Central memory CD8-positive, alpha-beta T cell (primary cell): ENCODE results near the gene ZCCHC7.

Experiments
- ATAC-seq: fragments of 150-1000 bp; cut with Tn5 transposase; replicated peaks from 2 replicates; pipeline ENCODE4 v1.10.0; 2022; ENCODE audit warnings: mild to moderate bottlenecking, moderate FRiP score, moderate number of reproducible peaks; ENCODE audit not compliant: poor library complexity, severe bottlenecking; ENCODE audit errors: extremely low read depth
- DNase-seq, 2 donors: peaks; one replicate each; pipeline ENCODE4 v3.0.0; 2021; ENCODE audit warnings: low spot score in 2 of 2
- H3K27ac Mint-ChIP-seq: one replicate; pipeline ENCODE4 v1.8.0; 2022; ENCODE audit warnings: low read depth, mild to moderate bottlenecking, moderate library complexity, mixed read lengths
- H3K27me3 Mint-ChIP-seq: one replicate; pipeline ENCODE4 v1.8.0; 2022; ENCODE audit warnings: mixed read lengths
- H3K36me3 Mint-ChIP-seq: one replicate; pipeline ENCODE4 v1.8.0; 2022; ENCODE audit warnings: mild to moderate bottlenecking, moderate library complexity, mixed read lengths; ENCODE audit not compliant: insufficient read depth
- H3K4me1 Mint-ChIP-seq: one replicate; pipeline ENCODE4 v1.8.0; 2022; ENCODE audit warnings: mixed read lengths
- H3K4me3 Mint-ChIP-seq: one replicate; pipeline ENCODE4 v1.8.0; 2022; ENCODE audit warnings: mild to moderate bottlenecking, moderate library complexity, mixed read lengths
- H3K9me3 Mint-ChIP-seq: one replicate; pipeline ENCODE4 v1.8.0; 2022; ENCODE audit warnings: mixed read lengths

The ZCCHC7 gene

GRCh38 chr9:37209431-37210386 is 89.3 kb downstream of the ZCCHC7 start:
- no peaks in the 10 kb centered on the region for H3K27me3 Mint-ChIP-seq
- no peak overlapping the region for H3K4me3 Mint-ChIP-seq
- H3K9me3 Mint-ChIP-seq, result no peaks in the 10 kb centered on the region
- peaks cover 10% of the 10 kb centered on the region for H3K36me3 Mint-ChIP-seq
- H3K27ac Mint-ChIP-seq, result no peak overlapping the region
- H3K4me1 Mint-ChIP-seq, result peaks cover 45% of the 10 kb centered on the region
- no peak for ATAC-seq
- DNase-seq, result no peak

DNA sequence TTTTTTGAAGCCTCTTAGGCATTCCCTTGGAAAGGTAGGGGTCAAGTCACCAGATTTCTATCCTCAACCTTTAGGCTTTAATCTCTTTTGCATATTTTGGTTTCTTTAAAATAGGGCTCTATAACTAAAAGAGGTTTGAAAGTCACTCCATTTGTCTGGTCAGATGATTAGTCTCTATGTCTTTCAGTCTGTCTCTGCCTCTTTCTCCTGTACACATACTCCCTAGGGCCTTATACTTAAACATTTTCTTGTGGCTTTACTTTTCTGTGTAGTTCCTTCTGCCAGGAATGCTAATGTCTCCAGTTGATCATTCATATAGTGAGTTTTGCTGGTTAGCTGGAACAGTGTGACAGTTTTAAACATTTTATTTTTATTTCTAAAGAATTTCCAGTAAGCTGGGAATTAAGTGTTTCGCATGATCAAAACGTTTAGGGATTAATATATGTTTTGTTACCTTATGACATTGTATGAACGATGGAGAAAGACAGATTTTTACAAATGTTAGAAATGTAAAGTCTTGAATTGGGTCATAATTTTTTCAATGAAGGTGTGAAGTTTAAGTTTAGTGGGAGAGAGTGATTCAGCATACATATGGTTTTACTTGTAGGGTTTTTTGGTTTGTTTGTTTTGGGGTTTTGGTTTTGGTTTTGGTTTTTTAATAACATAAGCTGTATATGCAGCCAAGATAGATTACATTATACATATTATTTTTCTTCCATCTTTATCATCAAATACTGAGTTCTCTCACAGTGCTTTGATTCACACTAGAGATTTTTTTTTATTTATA is 90.6 kb downstream of the ZCCHC7 start:
- Mint-ChIP-seq H3K4me1 (peaks cover 45% of the 10 kb centered on the region), H3K27ac (peak overlapping the region; percentile 5)
- no peak for ATAC-seq

DNA sequence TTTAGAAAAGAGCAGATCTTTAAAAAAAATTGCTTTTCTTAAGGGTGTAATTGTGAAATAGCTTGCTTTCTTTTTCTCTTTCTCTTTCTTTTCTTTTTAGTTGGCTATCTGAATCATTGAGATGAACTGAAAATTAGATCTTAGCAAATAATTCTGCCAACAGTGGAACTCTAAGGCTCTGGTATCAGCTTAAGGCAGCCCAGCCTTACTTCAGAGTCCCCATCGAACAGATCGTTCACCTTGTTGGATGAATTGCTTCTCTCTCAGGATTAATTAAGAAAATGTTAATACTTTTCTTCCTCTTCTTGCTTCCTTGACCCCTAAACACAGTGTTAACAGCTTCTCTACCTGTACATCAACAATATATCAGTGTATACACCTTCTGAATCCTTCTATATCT is 92.1 kb downstream of the ZCCHC7 start:
- H3K4me3 Mint-ChIP-seq, result no peak overlapping the region
- DNase-seq (no peak), ATAC-seq (no peak)
- H3K27ac Mint-ChIP-seq, result no peak overlapping the region
- peaks cover 6% of the 10 kb centered on the region for H3K36me3 Mint-ChIP-seq
- no peaks in the 10 kb centered on the region for H3K27me3 Mint-ChIP-seq
- H3K9me3 Mint-ChIP-seq, result no peaks in the 10 kb centered on the region
- H3K4me1 Mint-ChIP-seq, result peaks cover 36% of the 10 kb centered on the region

More for the DNA sequence above, 90.6 kb downstream of the ZCCHC7 start:
- Mint-ChIP-seq H3K9me3 (no peaks in the 10 kb centered on the region), H3K27me3 (no peaks in the 10 kb centered on the region), H3K4me3 (no peak overlapping the region), H3K36me3 (peaks cover 10% of the 10 kb centered on the region)
- DNase-seq, result no peak

- no peaks in the 10 kb centered on the region for H3K27me3 Mint-ChIP-seq
- peaks cover 19% of the 10 kb centered on the region for H3K4me1 Mint-ChIP-seq
- H3K4me3 Mint-ChIP-seq, result no peak overlapping the region
- H3K36me3 Mint-ChIP-seq, result peaks cover 1% of the 10 kb centered on the region
- no peak for ATAC-seq
- DNase-seq, result no peak
- H3K27ac Mint-ChIP-seq, result no peak overlapping the region
- no peaks in the 10 kb centered on the region for H3K9me3 Mint-ChIP-seq
Observed at GRCh38 chr9:37215381-37215780, 95.0 kb downstream of the ZCCHC7 start.

GRCh38 chr9:37215830-37216229 is 95.5 kb downstream of the ZCCHC7 start:
- ATAC-seq, result no peak
- Mint-ChIP-seq H3K9me3 (no peaks in the 10 kb centered on the region), H3K27ac (no peak overlapping the region), H3K4me1 (peaks cover 19% of the 10 kb centered on the region), H3K27me3 (no peaks in the 10 kb centered on the region), H3K4me3 (no peak overlapping the region), H3K36me3 (peaks cover 1% of the 10 kb centered on the region)
- no peak for DNase-seq

DNA sequence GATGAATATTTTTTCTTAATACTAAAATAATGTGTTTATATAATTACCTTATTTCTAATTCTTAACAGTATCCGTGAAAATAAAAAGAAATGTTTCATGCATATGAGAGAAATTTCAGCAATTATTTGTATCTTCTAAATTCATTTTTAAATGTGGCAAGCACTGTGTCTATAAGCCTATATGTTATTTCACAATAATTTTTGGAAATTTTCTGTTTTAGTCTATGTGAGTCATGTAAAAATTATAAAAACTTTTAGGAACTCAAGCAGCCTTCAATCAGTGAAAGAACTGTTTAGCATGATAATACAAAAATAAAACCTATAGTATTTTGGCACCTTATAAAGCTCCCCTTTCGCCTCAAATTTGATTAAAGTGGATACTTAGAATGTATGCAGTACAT is 96.8 kb downstream of the ZCCHC7 start:
- no peak for ATAC-seq

GRCh38 chr9:37218800-37219425 is 98.5 kb downstream of the ZCCHC7 start:
- Mint-ChIP-seq H3K36me3 (peaks cover 2% of the 10 kb centered on the region), H3K27ac (no peak overlapping the region), H3K4me3 (no peak overlapping the region), H3K4me1 (peaks cover 18% of the 10 kb centered on the region), H3K27me3 (no peaks in the 10 kb centered on the region), H3K9me3 (no peaks in the 10 kb centered on the region)
- no peak for ATAC-seq
- no peak for DNase-seq

More for the DNA sequence above, 96.8 kb downstream of the ZCCHC7 start:
- peaks cover 2% of the 10 kb centered on the region for H3K36me3 Mint-ChIP-seq
- no peak overlapping the region for H3K27ac Mint-ChIP-seq
- no peak for DNase-seq
- no peaks in the 10 kb centered on the region for H3K27me3 Mint-ChIP-seq
- H3K4me3 Mint-ChIP-seq, result no peak overlapping the region
- H3K4me1 Mint-ChIP-seq, result peaks cover 24% of the 10 kb centered on the region
- no peaks in the 10 kb centered on the region for H3K9me3 Mint-ChIP-seq

DNA sequence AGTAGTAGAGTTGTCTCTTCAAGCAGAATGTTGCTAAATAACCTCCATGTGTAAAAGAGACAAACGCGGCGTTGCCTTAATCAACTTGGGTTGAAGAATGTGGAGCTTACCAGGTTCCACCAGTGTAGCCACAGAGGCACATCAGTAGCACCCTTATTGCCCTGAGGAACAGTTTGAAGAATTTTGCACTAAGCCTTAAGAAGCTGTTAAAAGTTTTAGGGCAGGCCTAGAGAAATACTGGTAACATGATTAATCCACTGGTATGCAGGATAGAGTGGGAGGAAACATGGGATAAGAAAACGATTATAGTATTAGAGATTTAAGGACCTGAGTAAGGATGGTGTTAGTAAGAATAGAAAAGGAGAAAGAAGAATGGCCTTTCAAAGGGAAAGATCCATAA is 100.6 kb downstream of the ZCCHC7 start:
- Mint-ChIP-seq H3K27ac (no peak overlapping the region), H3K9me3 (no peaks in the 10 kb centered on the region), H3K4me1 (peaks cover 18% of the 10 kb centered on the region), H3K36me3 (peaks cover 2% of the 10 kb centered on the region), H3K27me3 (no peaks in the 10 kb centered on the region), H3K4me3 (no peak overlapping the region)
- DNase-seq (no peak), ATAC-seq (no peak)

DNA sequence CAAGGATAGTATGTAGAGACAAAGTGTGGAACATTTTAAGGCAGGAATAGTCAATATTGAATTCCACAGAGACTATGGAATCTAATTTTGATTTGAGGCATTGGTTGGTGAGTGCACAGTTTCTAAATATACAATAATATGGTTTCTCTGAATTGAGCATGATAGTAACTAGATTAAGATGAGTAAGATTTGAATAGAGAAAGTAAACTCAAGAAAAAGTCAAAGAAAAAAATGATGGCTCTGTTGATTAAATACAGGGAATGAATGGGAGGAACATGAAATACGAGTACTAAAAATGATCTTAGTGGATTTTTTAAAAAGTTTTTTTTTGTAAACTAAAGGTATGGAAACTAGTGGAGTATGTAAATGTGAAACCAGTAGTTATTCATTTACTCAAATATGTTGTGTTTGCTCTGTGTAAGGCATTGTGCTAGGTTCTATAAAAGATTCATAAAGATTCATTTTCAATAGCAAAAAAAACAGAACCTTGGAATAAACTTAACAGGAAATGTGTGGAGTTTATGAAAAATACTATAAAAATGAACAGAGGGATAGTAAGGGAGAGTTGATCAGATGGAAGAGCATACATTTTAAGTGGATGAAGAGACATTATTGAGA is 101.2 kb downstream of the ZCCHC7 start:
- no peaks in the 10 kb centered on the region for H3K9me3 Mint-ChIP-seq
- H3K36me3 Mint-ChIP-seq, result peaks cover 2% of the 10 kb centered on the region
- H3K27me3 Mint-ChIP-seq, result no peaks in the 10 kb centered on the region
- peaks cover 18% of the 10 kb centered on the region for H3K4me1 Mint-ChIP-seq
- DNase-seq, result no peak
- no peak for ATAC-seq
- H3K27ac Mint-ChIP-seq, result peak overlapping the region; percentile 77
- no peak overlapping the region for H3K4me3 Mint-ChIP-seq

GRCh38 chr9:37229455-37229854 is 109.1 kb downstream of the ZCCHC7 start:
- Mint-ChIP-seq H3K36me3 (no peaks in the 10 kb centered on the region), H3K27ac (no peak overlapping the region), H3K9me3 (no peaks in the 10 kb centered on the region), H3K4me3 (no peak overlapping the region), H3K4me1 (peaks cover 11% of the 10 kb centered on the region), H3K27me3 (no peaks in the 10 kb centered on the region)
- DNase-seq (no peak), ATAC-seq (no peak)

DNA sequence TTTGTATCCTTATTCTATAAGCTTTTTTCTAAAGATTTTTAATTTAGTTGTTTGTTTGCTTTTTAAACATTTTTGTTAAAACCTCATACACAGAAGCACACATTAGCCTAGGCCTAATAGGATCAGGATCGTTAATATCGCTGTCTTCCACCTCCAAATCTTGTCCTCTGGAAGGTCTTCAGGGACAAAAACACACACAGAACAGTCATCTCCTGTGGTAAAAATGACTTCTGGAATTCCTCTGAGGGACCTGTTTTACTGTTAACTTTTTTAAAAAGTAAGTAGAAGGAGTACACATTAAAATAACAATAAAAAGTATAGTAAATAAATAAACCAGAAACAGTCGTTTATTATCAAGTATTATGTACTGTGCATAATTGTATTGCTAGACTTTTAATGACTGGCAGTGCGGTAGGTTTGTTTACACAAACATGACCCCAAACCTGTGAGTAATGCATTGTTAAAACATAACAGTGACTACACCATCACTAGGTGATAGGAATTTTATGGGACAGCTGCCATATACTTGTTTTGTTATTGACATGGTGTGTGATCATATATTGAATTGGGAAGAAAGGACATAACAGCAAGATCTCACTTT is 109.6 kb downstream of the ZCCHC7 start:
- Mint-ChIP-seq H3K9me3 (no peaks in the 10 kb centered on the region), H3K27me3 (no peaks in the 10 kb centered on the region)
- ATAC-seq, result no peak

GRCh38 chr9:37236822-37237221 is 116.4 kb downstream of the ZCCHC7 start:
- no peak overlapping the region for H3K4me3 Mint-ChIP-seq
- H3K4me1 Mint-ChIP-seq, result peaks cover 42% of the 10 kb centered on the region
- DNase-seq (no peak), ATAC-seq (no peak)
- no peaks in the 10 kb centered on the region for H3K27me3 Mint-ChIP-seq
- H3K27ac Mint-ChIP-seq, result no peak overlapping the region
- peaks cover 7% of the 10 kb centered on the region for H3K36me3 Mint-ChIP-seq
- no peaks in the 10 kb centered on the region for H3K9me3 Mint-ChIP-seq

More for the DNA sequence above, 109.6 kb downstream of the ZCCHC7 start:
- DNase-seq, result no peak
- Mint-ChIP-seq H3K27ac (no peak overlapping the region), H3K4me1 (peaks cover 12% of the 10 kb centered on the region), H3K4me3 (no peak overlapping the region), H3K36me3 (no peaks in the 10 kb centered on the region)
